ENCODE data around the gene ILKAP.

ILKAP gene

GRCh38 chr2:238236571-238236970 lies 33.1 kb upstream of the ILKAP start:
- DNase-seq, result no peak

GRCh38 chr2:238235856-238236255 lies 32.4 kb upstream of the ILKAP start:
- no peak for DNase-seq

GRCh38 chr2:238235331-238235732 lies 31.8 kb upstream of the ILKAP start:
- peak; percentile 29 for DNase-seq

- no peak for DNase-seq
Observed at GRCh38 chr2:238233625-238234024, 30.1 kb upstream of the ILKAP start.

- DNase-seq, result no peak
Observed at GRCh38 chr2:238231809-238232208, 28.3 kb upstream of the ILKAP start.

GRCh38 chr2:238231251-238231793 lies 27.8 kb upstream of the ILKAP start:
- peak; percentile 41 for DNase-seq

- DNase-seq, result no peak
Observed at GRCh38 chr2:238230699-238231098, 27.2 kb upstream of the ILKAP start.

- no peak for DNase-seq
Observed at GRCh38 chr2:238228700-238229099, 25.2 kb upstream of the ILKAP start.

GRCh38 chr2:238227587-238228032 lies 24.1 kb upstream of the ILKAP start:
- no peak for DNase-seq

- no peak for DNase-seq
Observed at GRCh38 chr2:238226698-238227586, 23.4 kb upstream of the ILKAP start.

- peak; percentile 63 for DNase-seq
Observed at GRCh38 chr2:238225911-238226697, 22.6 kb upstream of the ILKAP start.

GRCh38 chr2:238225121-238225520 lies 21.6 kb upstream of the ILKAP start:
- DNase-seq, result no peak

GRCh38 chr2:238224356-238225035 lies 21.0 kb upstream of the ILKAP start:
- no peak for DNase-seq

GRCh38 chr2:238220892-238221521 lies 17.5 kb upstream of the ILKAP start:
- DNase-seq, result no peak

- no peak for DNase-seq
Observed at GRCh38 chr2:238220274-238220891, 16.9 kb upstream of the ILKAP start.

- no peak for DNase-seq
Observed at GRCh38 chr2:238216651-238217184, 13.2 kb upstream of the ILKAP start.

GRCh38 chr2:238207006-238207405 lies 3.5 kb upstream of the ILKAP start:
- DNase-seq, result no peak

GRCh38 chr2:238203973-238204683 lies 633 bp upstream of the ILKAP start:
- no peak for DNase-seq

- DNase-seq, result peak; percentile 4
Observed at GRCh38 chr2:238202326-238203093, 985 bp downstream of the ILKAP start.

GRCh38 chr2:238190445-238190844 lies 13.1 kb downstream of the ILKAP start:
- DNase-seq, result no peak

All from fibroblast of upper back skin (primary cell).